ENCODE measurements around the gene LMO4.
A peak's percentile ranks its signal among the peaks of the same experiment; 100 is the strongest.

The LMO4 gene

GRCh38 chr1:87394982-87395381 lies 66.3 kb downstream of the LMO4 start:
- peak overlapping the region; percentile 82 for H3K4me2 ChIP-seq (ENCODE audit: low read depth, low read length, poor library complexity, severe bottlenecking)
- no peak for TF ChIP-seq CTCF (IDR thresholded peaks at IDR 0.05; ENCODE audit: insufficient read depth, low read length, poor library complexity, severe bottlenecking)
- TF ChIP-seq EZH2phosphoT487 (conservative IDR thresholded peaks at IDR 0.05; ENCODE audit: low read length): no peak
- no peaks in the 10 kb centered on the region for H3K27me3 ChIP-seq (ENCODE audit: low read length)
- H3K9me3 ChIP-seq (ENCODE audit: insufficient read depth, low read length): peaks cover 2% of the 10 kb centered on the region; the same call in 1 of the 2 replicates
- H2AFZ ChIP-seq (ENCODE audit: low read depth, low read length, severe bottlenecking): no peak overlapping the region
- peaks cover 6% of the 10 kb centered on the region; the same call in 1 of the 2 replicates for H3K79me2 ChIP-seq (ENCODE audit: insufficient read depth, low read length)
- H3K36me3 ChIP-seq (ENCODE audit: low read length): 0 out of 2 replicates have a peak, but pooled peaks cover under 1% of the 10 kb centered on the region
- peak overlapping the region; percentile 57 for H3K9ac ChIP-seq (ENCODE audit: low read length)
- H3K9me2 ChIP-seq (replicated peaks; ENCODE audit: insufficient read depth, low read length): no peaks in the 10 kb centered on the region
- H3F3A ChIP-seq (ENCODE audit: insufficient read depth): peaks cover 57% of the 10 kb centered on the region
- H3K4me3 ChIP-seq (ENCODE audit: insufficient read depth, low read length, poor library complexity, severe bottlenecking): no peak overlapping the region
- H4K20me1 ChIP-seq (ENCODE audit: low read depth, low read length): no peaks in the 10 kb centered on the region
- H3K27ac ChIP-seq (ENCODE audit: low read depth, low read length): peak overlapping the region; percentile 99
